Body of pancreas (tissue), 4 donors: Measurements from ENCODE around the gene EPHA8.

Experiments
- CTCF ChIP-seq, 7 experiments: fragments of 450-650 bp in 4 of 7; fragments of 200-600 bp in 3 of 7; sonication (generic) in 3 of 7; IDR thresholded peaks; one replicate each; pipeline ENCODE4 v1.5.1; 2016 to 2019; ENCODE audit warnings: antibody characterized with exemption in 7 of 7
- POLR2A ChIP-seq, 3 donors: fragments of 450-650 bp; IDR thresholded peaks; one replicate each; pipeline ENCODE4 v1.6.1; 2016; ENCODE audit warnings: antibody characterized with exemption in 3 of 3, mild to moderate bottlenecking in 2 of 3

DNA sequence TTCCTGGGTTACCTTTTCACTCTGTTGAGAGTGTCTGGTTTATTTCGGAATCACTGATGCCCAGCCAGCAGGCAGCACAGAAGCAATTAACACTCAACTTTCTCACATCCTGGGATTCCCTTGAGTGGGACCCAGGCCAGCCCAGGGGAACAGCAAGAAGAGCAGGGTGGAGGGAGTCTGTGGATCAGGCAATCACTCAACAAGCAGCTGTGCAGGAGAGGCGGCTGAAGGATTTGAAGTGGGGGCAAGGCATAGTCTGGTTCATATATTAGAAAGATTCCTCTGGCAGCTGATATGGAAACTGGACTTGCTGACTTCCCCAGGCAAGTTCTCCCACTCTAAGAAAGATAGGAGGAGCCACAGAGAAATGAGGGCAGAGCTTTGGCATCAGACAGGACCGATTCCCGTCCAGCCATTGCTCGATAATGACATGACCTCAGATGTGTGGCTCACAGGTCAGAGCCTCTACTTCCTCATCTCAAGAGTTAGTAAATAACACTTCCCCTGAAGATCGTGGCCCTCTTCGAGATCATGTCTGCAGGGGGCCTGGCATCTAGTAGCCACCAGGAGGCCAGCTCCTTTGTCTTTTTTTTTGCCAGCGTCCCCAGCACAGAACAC, 12.4 kb downstream of the EPHA8 start:
- no peak for TF ChIP-seq CTCF (IDR thresholded peaks at IDR 0.05)
- no peak for TF ChIP-seq POLR2A (IDR thresholded peaks at IDR 0.05)
